GM19240 (cell line): Measurements from ENCODE around the gene DLL4.

Experiments used
- DNase-seq: peaks from one replicate; pipeline ENCODE4 v3.0.0; 2011; ENCODE audit warnings: low spot score; ENCODE audit not compliant: insufficient read length

Gene DLL4

DNA sequence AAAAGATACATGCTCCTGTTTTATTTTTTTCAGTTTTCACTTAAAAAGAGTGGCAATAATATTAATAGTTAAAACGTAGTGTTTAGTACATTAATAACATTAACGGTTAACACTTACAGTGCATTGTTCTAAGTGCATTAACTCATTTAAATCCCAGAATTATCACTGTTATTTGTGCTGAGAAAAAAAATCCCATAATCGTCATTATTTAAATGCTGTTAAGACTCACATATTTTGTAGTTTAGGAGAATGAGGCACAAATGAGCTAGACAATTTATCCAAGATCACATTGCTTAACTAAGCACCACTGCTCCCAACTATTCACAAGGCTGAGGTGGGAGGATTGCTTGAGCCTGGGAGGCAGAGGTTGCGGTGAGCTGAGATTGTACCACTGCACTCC is 59.0 kb downstream of the DLL4 start:
- no peak for DNase-seq
